NT2/D1 (cell line): ENCODE measurements around the gene PCDHGB6.

Source experiments
- YY1 ChIP-seq: IDR thresholded peaks from 2 replicates; pipeline ENCODE4 v1.6.1; 2011; ENCODE audit not compliant: insufficient read length, insufficient read depth
- ZNF274 ChIP-seq: IDR thresholded peaks from 2 replicates; pipeline ENCODE4 v1.6.1; 2011; ENCODE audit warnings: mild to moderate bottlenecking, low read depth, low read length

DNA sequence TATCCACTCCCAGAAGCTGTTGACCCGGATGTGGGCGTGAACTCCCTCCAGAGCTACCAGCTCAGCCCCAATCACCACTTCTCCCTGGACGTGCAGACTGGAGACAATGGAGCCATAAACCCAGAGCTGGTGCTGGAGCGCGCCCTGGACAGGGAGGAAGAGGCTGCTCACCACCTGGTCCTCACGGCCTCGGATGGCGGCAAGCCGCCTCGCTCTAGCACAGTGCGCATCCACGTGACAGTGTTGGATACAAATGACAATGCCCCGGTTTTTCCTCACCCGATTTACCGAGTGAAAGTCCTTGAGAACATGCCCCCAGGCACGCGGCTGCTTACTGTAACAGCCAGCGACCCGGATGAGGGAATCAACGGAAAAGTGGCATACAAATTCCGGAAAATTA, 14.6 kb upstream of the PCDHGB6 start:
- TF ChIP-seq ZNF274 (no peak), YY1 (no peak)
